ENCODE results near the gene DEFB124.

- peak; percentile 64 for TF ChIP-seq CTCF (conservative IDR thresholded peaks at IDR 0.05; ENCODE audit: low read depth, low read length)
- TF ChIP-seq EZH2phosphoT487 (IDR thresholded peaks at IDR 0.05; ENCODE audit: borderline replicate concordance, low read length): no peak
- TF ChIP-seq EZH2 (IDR thresholded peaks at IDR 0.05; ENCODE audit: low read length, unreplicated experiment): no peak
Observed at GRCh38 chr20:31517373-31517772, 42.4 kb upstream of the DEFB124 start.

Data from PC-3 (cell line).